ENCODE measurements around the gene PPP1CA.

PPP1CA gene

GRCh38 chr11:67349036-67349435 lies 52.6 kb downstream of the PPP1CA start:
- Histone ChIP-seq H3K27me3 (no peaks in the 10 kb centered on the region), H3K4me3 (ENCODE audit: low read depth in 1 of 2, low read length in 1 of 2) (no peak overlapping the region), H3K27ac (no peak overlapping the region), H3K4me1 (ENCODE audit: control insufficient read depth in 1 of 2, insufficient read depth in 1 of 2, low read depth in 1 of 2, low read length in 1 of 2) (peaks cover 24 to 32% of the 10 kb centered on the region in 2 experiments), H3K36me3 (peaks cover 11% of the 10 kb centered on the region), H3K9me3 (no peaks in the 10 kb centered on the region)
- TF ChIP-seq, protein P1, sequence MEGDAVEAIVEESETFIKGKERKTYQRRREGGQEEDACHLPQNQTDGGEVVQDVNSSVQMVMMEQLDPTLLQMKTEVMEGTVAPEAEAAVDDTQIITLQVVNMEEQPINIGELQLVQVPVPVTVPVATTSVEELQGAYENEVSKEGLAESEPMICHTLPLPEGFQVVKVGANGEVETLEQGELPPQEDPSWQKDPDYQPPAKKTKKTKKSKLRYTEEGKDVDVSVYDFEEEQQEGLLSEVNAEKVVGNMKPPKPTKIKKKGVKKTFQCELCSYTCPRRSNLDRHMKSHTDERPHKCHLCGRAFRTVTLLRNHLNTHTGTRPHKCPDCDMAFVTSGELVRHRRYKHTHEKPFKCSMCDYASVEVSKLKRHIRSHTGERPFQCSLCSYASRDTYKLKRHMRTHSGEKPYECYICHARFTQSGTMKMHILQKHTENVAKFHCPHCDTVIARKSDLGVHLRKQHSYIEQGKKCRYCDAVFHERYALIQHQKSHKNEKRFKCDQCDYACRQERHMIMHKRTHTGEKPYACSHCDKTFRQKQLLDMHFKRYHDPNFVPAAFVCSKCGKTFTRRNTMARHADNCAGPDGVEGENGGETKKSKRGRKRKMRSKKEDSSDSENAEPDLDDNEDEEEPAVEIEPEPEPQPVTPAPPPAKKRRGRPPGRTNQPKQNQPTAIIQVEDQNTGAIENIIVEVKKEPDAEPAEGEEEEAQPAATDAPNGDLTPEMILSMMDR (IDR thresholded peaks at IDR 0.05): no peak
